ENCODE measurements around the gene HNRNPC.
"Not testable (repeated sequence)": the region's sequence is repeated elsewhere in the genome, so short reads cannot be mapped to it uniquely, and the experiment has no call there.

Gene HNRNPC

DNA sequence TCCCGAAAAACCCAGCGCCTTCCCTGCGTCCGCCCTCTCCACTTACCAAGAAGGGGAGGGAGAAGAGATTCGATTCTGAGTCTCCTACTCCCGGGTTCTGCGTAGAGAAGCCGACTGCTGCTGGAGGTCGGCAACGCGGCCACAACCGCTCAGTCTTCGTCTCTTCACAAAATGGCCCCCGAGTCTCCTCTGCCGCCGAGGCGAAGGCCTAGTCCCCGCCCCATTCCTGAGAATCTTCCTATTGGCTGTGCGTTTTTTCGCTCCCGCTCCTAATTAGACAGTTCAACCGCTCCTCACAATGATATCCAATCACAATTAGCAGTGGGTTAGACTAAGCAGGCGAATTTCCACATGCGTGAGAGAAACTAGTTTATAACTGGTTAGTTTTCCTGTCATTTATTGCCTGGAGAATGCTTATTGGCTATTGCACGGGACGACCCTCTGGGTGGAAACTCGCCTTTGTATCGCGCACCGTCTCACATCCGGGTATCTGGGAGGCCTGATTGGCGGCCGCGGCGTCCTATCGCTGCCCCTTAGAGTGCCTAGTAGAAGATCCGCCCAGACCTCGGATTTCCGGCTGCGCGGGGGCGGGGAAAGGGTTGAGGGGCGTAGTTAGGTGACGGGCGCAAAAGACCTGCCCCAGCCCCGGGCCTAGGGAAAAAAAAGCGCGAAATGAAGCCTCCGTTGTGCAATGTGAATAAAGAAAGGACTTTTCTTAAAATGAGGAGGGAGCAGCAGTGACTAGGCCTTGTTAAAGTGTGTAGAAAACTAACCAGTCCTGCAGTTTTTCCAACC is at the start of gene HNRNPC:
Gene HNRNPC, minus strand, starts transcription at position 191 of the 795 bp plus-strand sequence. CDS start 35,249 bp downstream, outside the sequence.
- DNase-seq (ENCODE audit: low read depth in 3 of 3) = peak; percentile 100

DNA sequence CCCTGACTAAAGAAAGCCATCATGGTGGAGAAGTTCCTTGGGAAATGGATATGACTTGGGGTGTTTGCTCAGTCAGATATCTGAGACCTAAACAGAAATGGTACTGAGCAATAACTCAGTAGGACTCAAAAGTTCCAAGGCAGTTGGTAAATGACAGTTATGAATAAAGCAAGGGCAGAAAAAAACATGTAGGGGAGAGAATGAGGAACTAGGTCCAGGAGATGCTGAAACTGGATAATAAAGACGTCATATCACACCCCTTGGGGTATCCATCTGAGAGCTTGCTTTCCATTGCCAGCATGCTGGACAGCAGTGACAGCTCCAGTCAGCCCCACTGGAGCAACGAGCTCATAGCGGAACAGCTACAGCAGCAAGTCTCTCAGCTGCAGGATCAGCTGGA is 48.2 kb upstream of the HNRNPC start:
- no peak for DNase-seq (ENCODE audit: low read depth in 3 of 3)

DNA sequence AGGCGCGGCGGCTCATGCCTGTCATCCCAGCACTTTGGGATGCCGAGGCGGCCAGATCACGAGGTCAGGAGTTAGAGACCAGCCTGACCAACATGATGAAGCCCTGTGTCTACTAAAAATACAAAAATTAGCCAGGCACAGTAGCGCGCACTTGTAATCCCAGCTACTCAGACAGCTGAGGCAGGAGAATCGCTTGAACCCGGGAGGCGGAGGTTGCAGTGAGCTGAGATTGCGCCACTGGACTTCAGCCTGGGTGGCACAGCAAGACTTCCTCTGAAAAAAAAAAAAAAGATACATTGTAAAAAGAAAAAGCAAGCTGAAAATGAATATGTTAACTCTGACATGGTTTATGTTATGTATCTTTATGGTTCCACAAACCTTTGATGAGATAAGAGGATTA is 44.3 kb upstream of the HNRNPC start:
- no peak for DNase-seq (ENCODE audit: low read depth in 3 of 3)

DNA sequence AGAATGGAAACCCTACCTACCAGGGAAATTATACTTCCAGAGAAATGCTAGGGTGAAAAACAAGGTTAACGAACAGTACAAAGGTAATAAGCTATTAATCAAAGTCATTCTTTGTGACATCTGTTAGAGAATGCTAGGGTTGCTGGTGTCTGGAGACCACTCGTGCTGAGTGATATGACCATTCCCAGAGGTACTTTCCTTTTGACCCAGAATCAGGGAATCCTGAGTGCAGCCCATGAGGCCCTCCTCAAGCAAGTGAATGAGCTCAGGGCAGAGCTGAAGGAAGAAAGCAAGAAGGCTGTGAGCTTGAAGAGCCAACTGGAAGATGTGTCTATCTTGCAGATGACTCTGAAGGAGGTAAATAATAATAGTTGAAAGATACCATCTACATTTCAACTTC is 42.4 kb upstream of the HNRNPC start:
- DNase-seq (ENCODE audit: low read depth in 3 of 3) = no peak

DNA sequence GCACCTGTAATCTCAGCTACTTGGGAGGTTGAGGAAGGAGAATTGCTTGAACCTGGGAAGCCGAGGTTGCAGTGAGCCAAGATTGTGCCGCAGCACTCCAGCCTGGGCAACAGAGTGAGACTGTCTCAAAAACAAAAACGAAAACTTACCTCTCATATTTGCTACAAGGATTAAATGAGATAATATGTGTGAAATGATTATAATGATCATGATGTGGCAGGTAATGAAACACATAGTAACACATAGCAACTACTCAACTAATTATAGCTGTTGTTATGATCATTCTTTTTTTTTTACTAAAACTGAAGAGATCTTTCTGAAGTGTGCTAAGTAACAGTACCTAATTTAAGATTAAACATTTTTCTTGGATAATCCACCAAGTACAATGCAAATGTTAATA is 40.7 kb upstream of the HNRNPC start:
- no peak for DNase-seq (ENCODE audit: low read depth in 3 of 3)

DNA sequence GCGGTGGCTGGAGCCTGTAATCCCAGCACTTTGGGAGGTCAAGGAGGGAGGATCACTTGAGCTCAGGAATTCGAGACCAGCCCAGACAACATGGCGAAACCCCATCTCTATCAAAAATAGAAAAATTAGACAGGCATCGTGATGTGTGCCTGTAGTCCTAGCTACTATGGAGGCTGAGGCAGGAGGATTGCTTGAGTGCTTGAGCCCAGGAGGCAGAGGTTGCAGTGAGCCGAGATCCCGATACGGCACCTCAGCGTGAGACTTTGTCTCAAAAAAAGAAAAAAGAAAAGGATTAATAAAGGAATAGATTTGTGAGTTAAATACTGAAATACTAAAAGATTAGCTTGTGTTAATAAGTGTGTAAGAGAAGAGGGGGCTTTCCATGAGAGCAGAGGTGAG is 40.0 kb upstream of the HNRNPC start:
- no peak for DNase-seq (ENCODE audit: low read depth in 3 of 3)

DNA sequence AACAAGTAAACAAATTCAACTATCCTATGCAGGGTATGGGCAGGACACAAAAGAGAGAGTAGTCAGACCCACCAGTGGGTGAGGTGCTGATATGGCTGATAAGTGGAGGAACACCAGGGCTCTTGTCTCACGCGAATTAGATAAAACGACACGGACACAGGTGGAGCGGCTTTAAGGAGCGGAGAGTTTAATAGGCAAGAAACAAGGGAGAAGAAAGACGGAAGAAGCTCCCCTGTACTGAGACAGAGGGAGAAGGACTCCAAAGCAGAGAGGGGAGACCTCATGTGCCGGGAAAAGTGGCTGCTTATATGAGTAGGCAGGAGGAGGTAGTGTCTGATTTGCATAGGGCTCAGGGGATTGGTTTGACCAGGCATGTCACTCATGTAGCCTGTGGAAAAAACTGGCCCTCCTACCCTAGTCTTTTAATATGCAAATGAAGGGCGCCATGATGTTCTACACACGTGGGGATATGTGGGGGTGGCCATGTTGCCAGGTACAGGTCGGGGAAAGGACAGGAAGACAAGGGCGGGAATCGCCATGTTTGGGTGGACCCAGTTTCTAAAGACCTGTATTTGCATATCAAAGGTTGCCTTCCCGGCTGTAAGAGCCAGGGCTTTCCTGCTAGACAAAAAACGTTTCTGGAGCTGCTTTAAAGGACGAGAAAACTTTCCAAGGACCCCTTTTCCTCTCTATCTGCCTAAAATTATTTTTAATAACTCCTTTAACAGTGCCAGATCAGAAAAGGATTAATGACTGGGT is 39.4 kb upstream of the HNRNPC start:
- peak; percentile 58 to 82 (median 79) for DNase-seq (ENCODE audit: low read depth in 3 of 3)

DNA sequence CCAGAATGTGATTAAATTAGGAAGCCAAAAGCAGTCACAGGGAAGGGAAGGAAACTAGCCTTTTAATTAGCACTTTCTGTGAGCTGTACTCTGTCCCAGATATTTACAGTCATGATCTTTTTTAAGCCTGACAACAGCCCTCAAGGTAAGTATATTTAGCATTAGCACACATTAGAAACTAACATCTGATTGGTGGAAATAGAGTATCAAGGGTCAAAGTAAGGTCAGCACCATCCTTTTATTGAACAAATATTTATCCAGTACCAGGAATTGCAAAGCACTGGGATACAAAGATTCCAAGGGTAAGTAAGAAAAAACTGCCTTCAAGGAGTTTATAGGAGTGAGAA is 38.9 kb upstream of the HNRNPC start:
- no peak for DNase-seq (ENCODE audit: low read depth in 3 of 3)

DNA sequence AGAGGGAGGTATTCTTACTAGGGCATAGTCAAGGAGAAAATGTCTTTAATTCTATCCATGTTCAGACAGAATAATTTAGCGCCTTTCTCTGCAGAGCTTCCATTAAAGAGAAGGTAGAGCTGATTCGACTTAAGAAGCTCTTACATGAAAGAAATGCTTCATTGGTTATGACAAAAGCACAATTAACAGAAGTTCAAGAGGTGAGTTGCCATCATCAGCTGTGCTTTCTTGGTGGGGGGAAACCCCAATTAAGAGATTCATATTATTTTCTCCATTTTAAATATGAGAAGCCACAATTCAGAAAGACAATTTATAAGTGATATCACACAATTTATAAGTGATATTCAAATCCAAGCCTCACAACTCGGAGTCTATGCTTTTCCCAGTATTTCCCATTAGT is 38.4 kb upstream of the HNRNPC start:
- DNase-seq (ENCODE audit: low read depth in 3 of 3) = no peak

DNA sequence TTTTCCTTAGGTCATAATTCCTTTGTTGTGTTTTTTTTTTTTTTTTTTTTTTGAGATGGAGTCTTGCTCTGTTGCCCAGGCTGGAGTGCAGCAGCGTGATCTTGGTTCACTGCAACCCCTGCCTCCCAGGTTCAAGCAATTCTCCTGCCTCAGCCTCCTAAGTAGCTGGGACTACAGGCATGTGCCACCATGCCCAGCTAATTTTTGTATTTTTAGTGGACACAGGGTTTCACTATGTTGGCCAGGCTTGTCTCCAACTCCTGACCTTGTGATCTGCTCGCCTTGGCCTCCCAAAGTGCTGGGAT is 33.5 kb upstream of the HNRNPC start:
- DNase-seq (ENCODE audit: low read depth in 3 of 3) = not testable (repeated sequence)

DNA sequence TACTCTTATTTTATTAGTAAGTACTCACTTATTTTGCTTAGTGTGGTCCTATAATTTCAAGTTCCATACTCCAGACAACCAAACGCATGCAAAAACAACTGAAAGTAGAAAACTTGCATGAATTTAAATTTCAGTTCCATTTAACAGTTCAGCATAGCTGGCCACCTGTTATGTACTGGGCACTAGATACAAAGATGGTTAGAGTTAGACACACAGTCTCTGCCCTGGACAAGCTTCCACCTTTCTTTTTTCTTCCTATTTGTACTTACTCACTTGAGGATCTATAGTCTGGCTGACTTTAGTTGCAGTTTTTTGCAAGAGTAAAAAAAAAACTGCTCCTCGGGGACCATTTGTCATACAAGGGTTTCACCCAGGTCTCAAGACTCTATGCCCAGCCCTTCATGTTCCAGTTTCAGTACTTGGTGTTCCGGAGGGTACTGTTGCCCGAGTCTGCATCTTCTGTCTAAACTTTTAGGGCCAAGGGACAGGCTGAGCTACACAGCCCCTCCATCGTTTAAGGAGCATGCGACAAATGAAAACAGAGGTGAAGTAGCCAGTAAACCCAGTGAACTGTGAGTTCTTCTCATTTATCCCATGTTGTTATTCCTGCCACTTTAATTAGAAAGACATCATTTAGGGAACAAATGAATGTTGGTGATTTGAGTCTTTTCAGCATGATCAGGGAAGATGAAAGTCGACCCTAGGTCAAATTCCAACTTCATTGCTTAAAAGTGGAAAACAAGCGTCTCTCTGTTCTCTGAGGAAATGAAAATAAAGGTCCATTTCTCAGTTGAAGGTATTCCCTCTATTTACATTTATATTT is 33.0 kb upstream of the HNRNPC start:
- no peak for DNase-seq (ENCODE audit: low read depth in 3 of 3)

DNA sequence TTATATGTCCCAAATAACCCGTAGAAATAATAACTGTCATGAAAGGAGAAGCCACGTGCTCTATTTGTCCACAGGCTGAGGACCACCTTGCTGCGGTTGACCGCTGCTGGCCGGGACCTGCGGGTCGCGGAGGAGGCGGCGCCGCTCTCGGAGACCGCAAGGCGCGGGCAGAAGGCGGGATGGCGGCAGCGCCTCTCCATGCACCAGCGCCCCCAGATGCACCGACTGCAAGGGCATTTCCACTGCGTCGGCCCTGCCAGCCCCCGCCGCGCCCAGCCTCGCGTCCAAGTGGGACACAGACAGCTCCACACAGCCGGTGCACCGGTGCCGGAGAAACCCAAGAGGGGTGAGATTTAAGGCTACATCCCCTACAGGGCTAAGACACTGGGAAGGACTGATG is 31.6 kb upstream of the HNRNPC start:
- DNase-seq (ENCODE audit: low read depth in 3 of 3) = peak in 1 of 3 experiments; percentile 21

DNA sequence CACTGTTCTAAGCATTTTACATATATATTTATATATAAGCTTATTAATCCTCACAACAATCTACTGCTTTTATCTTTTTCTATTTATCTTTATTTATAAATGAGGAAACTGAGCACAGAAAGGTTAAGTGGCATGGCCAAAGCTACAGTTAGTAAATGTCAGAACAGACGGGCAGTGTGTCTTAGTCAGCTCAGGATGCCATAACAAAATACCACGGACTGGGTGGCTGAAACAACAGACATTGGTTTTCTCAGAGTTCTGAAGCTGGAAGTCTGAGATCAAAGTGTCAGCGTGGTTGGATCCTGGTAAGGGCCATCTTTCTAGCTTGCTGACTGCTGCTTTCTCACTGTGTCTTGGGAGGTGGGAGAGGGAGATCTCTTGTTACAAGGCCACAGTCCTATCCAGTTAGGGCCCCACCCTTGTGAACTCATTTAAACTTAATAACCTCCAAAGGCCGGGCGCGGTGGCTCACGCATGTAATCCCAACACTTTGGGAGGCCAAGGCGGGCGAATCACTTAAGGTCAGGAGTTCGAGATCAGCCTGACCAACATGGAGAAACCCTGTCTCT is 30.4 kb upstream of the HNRNPC start:
- DNase-seq (ENCODE audit: low read depth in 3 of 3) = no peak

DNA sequence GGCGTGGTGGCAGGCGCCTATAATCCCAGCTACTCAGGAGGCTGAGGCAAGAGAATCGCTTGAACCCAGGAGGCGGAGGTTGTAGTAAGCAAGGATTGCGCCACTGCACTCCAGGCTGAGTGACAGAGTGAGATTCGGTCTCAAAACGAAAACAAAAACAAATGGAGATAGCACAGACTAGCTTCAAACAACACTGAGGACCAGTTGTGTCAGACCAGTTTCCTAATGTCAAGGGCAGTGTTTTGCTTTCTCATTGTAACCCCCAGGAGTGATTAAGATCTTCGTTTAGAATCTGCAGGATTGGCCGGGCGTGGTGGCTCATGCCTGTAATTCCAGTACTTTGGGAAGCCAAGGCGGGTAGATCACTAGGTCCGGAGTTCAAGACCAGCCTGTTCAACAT is 29.1 kb upstream of the HNRNPC start:
- no peak for DNase-seq (ENCODE audit: low read depth in 3 of 3)

DNA sequence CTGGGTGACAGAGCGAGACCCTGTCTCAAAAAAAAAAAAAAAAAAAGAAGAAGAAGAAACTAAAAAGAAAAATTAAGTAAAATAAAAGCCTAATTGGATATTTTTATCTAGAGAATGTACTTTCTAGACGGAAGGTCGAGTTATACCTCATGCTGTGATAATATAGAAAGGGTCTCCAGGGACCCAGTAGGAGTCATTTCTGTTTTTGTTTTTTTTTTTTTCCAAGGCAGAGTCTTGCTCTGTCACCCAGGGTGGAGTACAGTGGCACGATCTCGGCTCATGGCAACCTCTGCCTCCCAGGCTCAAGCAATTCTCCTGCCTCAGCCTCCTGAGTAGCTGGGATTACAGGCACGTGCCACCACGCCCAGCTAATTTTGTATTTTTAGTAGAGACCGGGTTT is 24.8 kb upstream of the HNRNPC start:
- not testable (repeated sequence) for DNase-seq (ENCODE audit: low read depth in 3 of 3)

DNA sequence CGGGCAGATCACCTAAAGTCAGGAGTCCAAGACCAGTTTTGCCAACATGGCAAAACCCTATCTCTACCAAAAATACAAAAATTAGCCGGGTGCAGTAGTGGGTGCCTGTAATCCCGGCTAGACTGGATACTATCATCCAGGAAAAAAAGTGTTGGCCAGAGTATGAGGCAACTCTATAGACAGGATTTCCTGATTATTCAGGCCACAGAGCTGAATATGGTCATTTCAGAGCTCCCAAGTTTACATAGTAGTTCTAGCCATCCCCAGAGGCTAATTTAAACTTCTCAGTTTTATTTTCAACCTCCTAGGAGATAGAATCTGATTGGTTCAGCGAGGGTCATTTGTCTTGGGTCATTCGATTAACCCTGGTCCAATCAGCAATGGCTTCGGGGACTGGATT is 17.9 kb upstream of the HNRNPC start:
- no peak for DNase-seq (ENCODE audit: low read depth in 3 of 3)

DNA sequence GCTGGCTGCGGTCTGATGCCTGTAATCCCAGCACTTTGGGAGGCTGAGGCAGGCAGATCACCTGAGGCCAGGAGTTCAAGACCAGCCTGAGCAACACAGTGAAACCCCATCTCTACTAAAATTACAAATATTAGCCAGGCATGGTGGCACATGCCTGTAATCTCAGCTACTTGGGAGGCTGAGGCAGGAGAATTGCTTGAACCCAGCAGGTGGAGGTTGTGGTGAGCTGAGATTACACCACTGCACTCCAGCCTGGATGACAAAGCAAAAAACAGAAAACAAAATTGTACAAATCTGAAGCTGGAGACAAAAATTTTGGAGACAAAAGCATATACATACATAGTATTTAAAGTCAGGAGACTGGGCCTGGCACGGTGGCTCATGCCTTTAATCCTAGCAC is 17.3 kb upstream of the HNRNPC start:
- DNase-seq (ENCODE audit: low read depth in 3 of 3) = not testable (repeated sequence)

DNA sequence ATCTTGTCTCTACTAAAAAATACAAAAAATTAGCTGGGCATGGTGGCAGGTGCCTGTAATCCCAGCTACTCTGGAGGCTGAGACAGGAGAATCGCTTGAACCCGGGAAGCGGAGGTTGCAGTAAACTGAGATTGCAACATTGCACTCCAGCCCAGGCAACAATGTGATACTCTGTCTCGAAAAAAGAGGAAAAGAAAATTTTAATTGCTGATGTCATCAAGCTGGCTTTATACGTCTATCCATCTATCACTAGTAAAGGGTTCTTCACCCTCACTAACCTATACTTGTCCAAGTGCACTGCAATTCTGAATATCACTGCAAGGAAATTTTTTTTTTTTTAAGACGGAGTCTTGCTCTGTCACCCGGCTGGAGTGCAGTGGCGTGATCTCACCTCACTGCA is 12.7 kb upstream of the HNRNPC start:
- not testable (repeated sequence) for DNase-seq (ENCODE audit: low read depth in 3 of 3)

DNA sequence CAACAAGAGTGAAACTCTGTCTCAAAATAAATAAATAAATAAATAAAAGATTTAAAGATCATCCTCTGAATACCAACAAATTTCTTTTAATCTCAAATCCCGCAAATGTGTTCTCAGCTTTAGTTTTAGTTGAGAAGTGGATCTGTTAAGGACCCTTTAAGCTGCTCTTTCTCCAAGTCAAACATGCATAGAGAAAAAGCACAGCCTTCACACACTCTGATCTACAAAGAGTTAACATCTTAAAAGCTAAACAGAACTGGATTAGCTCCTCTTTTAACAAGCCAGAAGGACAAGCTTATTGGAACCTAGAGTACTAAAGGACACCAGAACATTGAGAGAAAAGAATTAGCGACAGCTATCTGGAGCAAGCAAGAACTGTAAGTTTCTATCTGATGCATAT is 10.5 kb upstream of the HNRNPC start, which contains the start of gene RPGRIP1:
Gene RPGRIP1, plus strand, starts transcription at position 301 of the 400 bp plus-strand sequence. CDS start 7,894 bp downstream, outside the sequence.
- DNase-seq (ENCODE audit: low read depth in 3 of 3) = no peak

DNA sequence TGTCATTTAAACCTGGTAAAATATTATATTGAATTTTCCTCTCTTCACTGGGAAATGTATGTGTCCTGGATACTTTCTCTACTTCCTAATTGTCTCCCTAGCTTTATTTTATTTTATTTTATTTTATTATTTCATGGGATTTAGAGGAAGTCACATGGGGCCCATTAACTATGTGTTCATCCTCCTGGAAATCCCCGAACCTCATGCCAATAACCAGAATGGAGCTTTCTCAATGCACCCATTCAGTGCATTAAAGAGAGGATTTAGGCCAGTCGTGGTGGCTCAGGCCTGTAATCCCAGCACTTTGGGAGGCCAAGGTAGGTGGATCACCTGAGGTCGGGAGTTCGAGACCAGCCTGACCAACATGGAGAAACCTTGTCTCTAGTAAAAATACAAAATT is 9.4 kb upstream of the HNRNPC start:
- DNase-seq (ENCODE audit: low read depth in 3 of 3) = no peak

DNA sequence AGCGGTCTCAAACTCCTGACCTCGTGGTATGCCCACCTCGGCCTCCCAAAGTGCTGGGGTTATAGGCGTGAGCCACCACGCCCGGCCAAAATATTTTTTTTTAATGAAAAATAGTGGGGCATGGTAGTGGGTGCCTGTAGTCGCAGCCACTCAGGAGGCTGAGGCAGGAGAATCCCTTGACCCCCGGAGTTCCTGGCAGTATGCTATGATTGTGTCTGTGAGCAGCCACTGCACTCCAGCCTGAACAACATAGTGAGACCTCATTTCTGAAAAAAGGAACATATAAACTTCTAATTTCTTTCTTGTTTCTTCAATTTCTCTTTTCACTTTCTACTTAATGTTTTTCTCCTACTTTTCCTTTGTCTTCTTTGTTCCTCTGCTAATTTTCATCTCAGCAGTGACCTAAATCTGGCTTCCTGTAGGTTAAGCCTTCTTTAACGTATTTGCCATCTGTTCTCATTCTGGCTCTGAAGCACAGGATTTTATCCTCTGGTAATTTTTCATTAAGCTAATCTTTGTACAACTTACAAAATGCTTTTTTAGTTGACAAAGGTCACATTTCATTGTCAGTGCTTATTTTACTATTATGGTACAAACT is 6.1 kb upstream of the HNRNPC start:
- no peak for DNase-seq (ENCODE audit: low read depth in 3 of 3)

DNA sequence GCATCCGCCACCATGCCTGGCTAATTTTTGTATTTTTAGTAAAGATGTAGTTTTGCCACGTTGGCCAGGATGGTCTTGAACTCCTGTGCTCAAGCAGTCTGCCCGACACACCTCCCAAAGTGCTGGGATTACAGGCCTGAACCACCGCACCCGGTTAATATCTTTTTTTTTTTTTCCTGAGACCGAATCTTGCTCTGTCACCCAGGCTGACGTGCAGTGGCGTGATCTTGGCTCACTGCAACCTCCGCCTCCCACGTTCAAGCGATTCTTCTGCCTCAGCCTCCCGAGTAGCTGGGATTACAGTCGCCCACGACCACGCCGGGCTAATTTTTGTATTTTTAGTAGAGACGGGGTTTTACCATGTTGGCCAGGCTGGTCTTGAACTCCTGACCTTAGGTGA is 3.4 kb upstream of the HNRNPC start:
- not testable (repeated sequence) for DNase-seq (ENCODE audit: low read depth in 3 of 3)
